ENCODE data around the gene ZAP70. TPM values are rescaled to one million over a fixed set of nuclear protein-coding genes. Genes with fewer than 3 reads are reported as not detected.

ZAP70 gene
- total RNA-seq, 1 donor, result under 0.01 TPM

- no peak overlapping the region for H3K4me2 ChIP-seq (ENCODE audit: insufficient read depth, low read length)
- H3K9me3 ChIP-seq (ENCODE audit: low read depth, low read length), result no peaks in the 10 kb centered on the region
- peak; percentile 13 for DNase-seq (ENCODE audit: insufficient read length, low spot score, missing footprints)
- no peak overlapping the region for H3K27ac ChIP-seq (ENCODE audit: low read depth, low read length)
- no peaks in the 10 kb centered on the region for H3K36me3 ChIP-seq (ENCODE audit: insufficient read depth, low read length)
- H3K4me1 ChIP-seq (ENCODE audit: insufficient read depth, low read length), result peaks cover 11% of the 10 kb centered on the region
- H3K27me3 ChIP-seq (ENCODE audit: insufficient read depth, low read length), result peaks cover under 1% of the 10 kb centered on the region
- H3K79me2 ChIP-seq (ENCODE audit: insufficient read depth, low read length), result no peaks in the 10 kb centered on the region
- no peak overlapping the region for H3K4me3 ChIP-seq (ENCODE audit: insufficient read depth, low read length)
- H4K20me1 ChIP-seq (ENCODE audit: insufficient read depth, low read length), result no peaks in the 10 kb centered on the region
- TF ChIP-seq, protein P1, sequence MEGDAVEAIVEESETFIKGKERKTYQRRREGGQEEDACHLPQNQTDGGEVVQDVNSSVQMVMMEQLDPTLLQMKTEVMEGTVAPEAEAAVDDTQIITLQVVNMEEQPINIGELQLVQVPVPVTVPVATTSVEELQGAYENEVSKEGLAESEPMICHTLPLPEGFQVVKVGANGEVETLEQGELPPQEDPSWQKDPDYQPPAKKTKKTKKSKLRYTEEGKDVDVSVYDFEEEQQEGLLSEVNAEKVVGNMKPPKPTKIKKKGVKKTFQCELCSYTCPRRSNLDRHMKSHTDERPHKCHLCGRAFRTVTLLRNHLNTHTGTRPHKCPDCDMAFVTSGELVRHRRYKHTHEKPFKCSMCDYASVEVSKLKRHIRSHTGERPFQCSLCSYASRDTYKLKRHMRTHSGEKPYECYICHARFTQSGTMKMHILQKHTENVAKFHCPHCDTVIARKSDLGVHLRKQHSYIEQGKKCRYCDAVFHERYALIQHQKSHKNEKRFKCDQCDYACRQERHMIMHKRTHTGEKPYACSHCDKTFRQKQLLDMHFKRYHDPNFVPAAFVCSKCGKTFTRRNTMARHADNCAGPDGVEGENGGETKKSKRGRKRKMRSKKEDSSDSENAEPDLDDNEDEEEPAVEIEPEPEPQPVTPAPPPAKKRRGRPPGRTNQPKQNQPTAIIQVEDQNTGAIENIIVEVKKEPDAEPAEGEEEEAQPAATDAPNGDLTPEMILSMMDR (IDR thresholded peaks at IDR 0.05; ENCODE audit: extremely low read depth, low read depth, low read length), result no peak
- H2AFZ ChIP-seq (ENCODE audit: low read length), result no peak overlapping the region
Observed at GRCh38 chr2:97702731-97703470, 10.5 kb upstream of the ZAP70 start.

DNA sequence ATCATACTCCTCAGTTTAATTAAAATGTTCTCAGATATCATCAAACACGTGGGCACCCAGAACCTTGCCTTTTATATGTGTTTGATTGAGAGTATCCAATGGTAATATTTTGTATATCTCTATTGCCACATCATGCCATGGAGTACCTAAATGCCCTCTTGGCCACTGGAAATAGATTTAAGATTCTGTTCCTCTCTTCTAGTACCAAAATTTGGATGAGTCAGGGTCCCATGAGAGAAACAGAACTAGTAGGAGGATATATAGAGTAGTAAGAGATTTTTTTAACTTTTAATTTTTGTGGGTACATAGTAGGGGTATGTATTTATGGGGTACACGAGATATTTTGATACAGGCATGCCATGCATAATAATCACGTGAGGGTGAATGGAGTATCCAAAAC lies 9.6 kb upstream of the ZAP70 start:
- no peak overlapping the region for H2AFZ ChIP-seq (ENCODE audit: low read length)
- H3K9me3 ChIP-seq (ENCODE audit: low read depth, low read length), result no peaks in the 10 kb centered on the region
- no peak overlapping the region for H3K27ac ChIP-seq (ENCODE audit: low read depth, low read length)
- H3K79me2 ChIP-seq (ENCODE audit: insufficient read depth, low read length), result no peaks in the 10 kb centered on the region
- peak; percentile 3 for DNase-seq (ENCODE audit: insufficient read length, low spot score, missing footprints)
- H3K4me1 ChIP-seq (ENCODE audit: insufficient read depth, low read length), result peaks cover 11% of the 10 kb centered on the region
- no peak overlapping the region for H3K4me2 ChIP-seq (ENCODE audit: insufficient read depth, low read length)
- peaks cover 5% of the 10 kb centered on the region for H3K27me3 ChIP-seq (ENCODE audit: insufficient read depth, low read length)
- H3K4me3 ChIP-seq (ENCODE audit: insufficient read depth, low read length), result no peak overlapping the region
- H3K36me3 ChIP-seq (ENCODE audit: insufficient read depth, low read length), result no peaks in the 10 kb centered on the region
- no peaks in the 10 kb centered on the region for H4K20me1 ChIP-seq (ENCODE audit: insufficient read depth, low read length)
- TF ChIP-seq, protein P1 (IDR thresholded peaks at IDR 0.05; ENCODE audit: extremely low read depth, low read depth, low read length), result no peak

- H3K9me3 ChIP-seq (ENCODE audit: low read depth, low read length), result no peaks in the 10 kb centered on the region
- peaks cover 5% of the 10 kb centered on the region for H3K27me3 ChIP-seq (ENCODE audit: insufficient read depth, low read length)
- no peaks in the 10 kb centered on the region for H3K79me2 ChIP-seq (ENCODE audit: insufficient read depth, low read length)
- no peak overlapping the region for H3K27ac ChIP-seq (ENCODE audit: low read depth, low read length)
- TF ChIP-seq, protein P1 (IDR thresholded peaks at IDR 0.05; ENCODE audit: extremely low read depth, low read depth, low read length), result no peak
- no peaks in the 10 kb centered on the region for H4K20me1 ChIP-seq (ENCODE audit: insufficient read depth, low read length)
- H3K4me2 ChIP-seq (ENCODE audit: insufficient read depth, low read length), result no peak overlapping the region
- H3K4me1 ChIP-seq (ENCODE audit: insufficient read depth, low read length), result peaks cover 11% of the 10 kb centered on the region
- DNase-seq (ENCODE audit: insufficient read length, low spot score, missing footprints), result peak; percentile 59
- no peaks in the 10 kb centered on the region for H3K36me3 ChIP-seq (ENCODE audit: insufficient read depth, low read length)
- no peak overlapping the region for H2AFZ ChIP-seq (ENCODE audit: low read length)
- no peak overlapping the region for H3K4me3 ChIP-seq (ENCODE audit: insufficient read depth, low read length)
Observed at GRCh38 chr2:97704989-97705388, 8.4 kb upstream of the ZAP70 start.

DNA sequence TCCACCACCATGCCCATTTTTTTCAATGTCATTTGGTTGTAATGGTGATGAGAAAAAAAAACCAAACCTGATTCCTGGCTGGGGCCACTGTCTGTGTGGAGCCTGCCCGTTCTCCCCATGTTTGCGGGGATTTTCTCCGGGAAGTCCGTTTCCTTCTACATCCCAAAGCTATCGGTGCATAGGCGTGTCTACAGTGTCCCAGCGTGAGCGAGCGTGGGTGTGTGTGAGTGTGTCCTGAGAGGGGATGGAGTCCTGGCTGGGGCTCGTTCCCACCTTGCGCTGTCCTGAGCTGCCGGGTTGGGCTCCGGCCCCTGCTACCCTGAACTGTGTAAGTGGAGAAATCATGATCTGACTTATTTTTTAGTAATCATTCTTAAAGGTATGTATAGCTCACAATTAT lies 7.3 kb upstream of the ZAP70 start:
- TF ChIP-seq, protein P1 (IDR thresholded peaks at IDR 0.05; ENCODE audit: extremely low read depth, low read depth, low read length), result no peak
- H3K4me2 ChIP-seq (ENCODE audit: insufficient read depth, low read length), result no peak overlapping the region
- H3K4me1 ChIP-seq (ENCODE audit: insufficient read depth, low read length), result peaks cover 11% of the 10 kb centered on the region
- no peaks in the 10 kb centered on the region for H3K36me3 ChIP-seq (ENCODE audit: insufficient read depth, low read length)
- DNase-seq (ENCODE audit: insufficient read length, low spot score, missing footprints), result no peak
- H3K79me2 ChIP-seq (ENCODE audit: insufficient read depth, low read length), result no peaks in the 10 kb centered on the region
- no peaks in the 10 kb centered on the region for H4K20me1 ChIP-seq (ENCODE audit: insufficient read depth, low read length)
- no peak overlapping the region for H3K4me3 ChIP-seq (ENCODE audit: insufficient read depth, low read length)
- H3K27ac ChIP-seq (ENCODE audit: low read depth, low read length), result no peak overlapping the region
- H2AFZ ChIP-seq (ENCODE audit: low read length), result no peak overlapping the region
- peaks cover 8% of the 10 kb centered on the region for H3K27me3 ChIP-seq (ENCODE audit: insufficient read depth, low read length)
- no peaks in the 10 kb centered on the region for H3K9me3 ChIP-seq (ENCODE audit: low read depth, low read length)

Measured in osteoblast (primary cell).